IMR-90 (cell line): Measurements from ENCODE around the gene EMCN.

Experiments used
- CEBPB ChIP-seq: IDR thresholded peaks from 2 replicates; pipeline ENCODE4 v1.6.1; 2012; ENCODE audit warnings: low read depth, low read length, improper control_type of control experiment
- CTCF ChIP-seq: conservative IDR thresholded peaks from 2 replicates; pipeline ENCODE4 v1.5.1; 2012; ENCODE audit warnings: mild to moderate bottlenecking, low read depth, low read length, improper control_type of control experiment
- FOS ChIP-seq: fragments of 150-350 bp; IDR thresholded peaks from 2 replicates; pipeline ENCODE4 v1.6.1; 2016; ENCODE audit warnings: low read depth, low read length
- MAFK ChIP-seq: IDR thresholded peaks from 2 replicates; pipeline ENCODE4 v1.6.1; 2012; ENCODE audit warnings: low read depth, low read length, improper control_type of control experiment
- RAD21 ChIP-seq: IDR thresholded peaks from 2 replicates; pipeline ENCODE4 v1.6.1; 2012; ENCODE audit warnings: low read length, improper control_type of control experiment

DNA sequence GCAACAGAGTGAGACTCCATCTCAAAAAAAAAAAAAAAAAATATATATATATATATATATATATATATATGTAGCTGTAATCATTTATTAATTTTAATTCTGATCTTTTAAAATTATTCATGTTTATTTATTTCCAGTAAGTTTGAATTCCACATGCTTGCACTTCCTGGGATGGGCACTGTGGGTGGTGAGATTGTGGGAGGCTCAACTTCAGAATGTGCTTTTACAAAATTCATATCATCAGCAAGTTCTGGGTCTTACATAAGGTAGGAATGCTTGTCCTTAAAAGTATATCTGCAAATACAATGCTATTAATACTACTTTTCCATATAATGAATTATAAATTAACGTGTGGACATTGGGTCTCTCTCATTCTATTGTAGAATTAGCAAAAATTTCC is 156.5 kb downstream of the EMCN start:
- TF ChIP-seq RAD21 (no peak), CTCF (no peak), CEBPB (no peak), FOS (no peak), MAFK (no peak)
